Fibroblast of mammary gland (primary cell): ENCODE data around the gene RXFP2.

Experiments
- DNase-seq: peaks from one replicate; pipeline ENCODE4 v3.0.0-alpha.2; 2010; ENCODE audit warnings: low read depth
- H3K4me3 ChIP-seq: 2 replicates; pipeline ENCODE4 v1.5.1; 2011; ENCODE audit warnings: low read depth, mild to moderate bottlenecking, low read length, moderate library complexity; ENCODE audit not compliant: control insufficient read depth
- CTCF ChIP-seq: conservative IDR thresholded peaks from 2 replicates; pipeline ENCODE4 v1.5.1; 2011; ENCODE audit warnings: low read depth, low read length, inconsistent platforms; ENCODE audit not compliant: control insufficient read depth, insufficient read depth

Gene RXFP2

GRCh38 chr13:31719214-31719613, 20.1 kb upstream of the RXFP2 start:
- DNase-seq = no peak
- H3K4me3 ChIP-seq = no peak overlapping the region
- TF ChIP-seq CTCF = no peak

GRCh38 chr13:31722673-31723072, 16.7 kb upstream of the RXFP2 start:
- no peak for TF ChIP-seq CTCF
- H3K4me3 ChIP-seq = no peak overlapping the region
- peak; percentile 55 for DNase-seq

- no peak for DNase-seq
- TF ChIP-seq CTCF = no peak
These were observed 13.5 kb upstream of the RXFP2 start for GRCh38 chr13:31725841-31726240.

DNA sequence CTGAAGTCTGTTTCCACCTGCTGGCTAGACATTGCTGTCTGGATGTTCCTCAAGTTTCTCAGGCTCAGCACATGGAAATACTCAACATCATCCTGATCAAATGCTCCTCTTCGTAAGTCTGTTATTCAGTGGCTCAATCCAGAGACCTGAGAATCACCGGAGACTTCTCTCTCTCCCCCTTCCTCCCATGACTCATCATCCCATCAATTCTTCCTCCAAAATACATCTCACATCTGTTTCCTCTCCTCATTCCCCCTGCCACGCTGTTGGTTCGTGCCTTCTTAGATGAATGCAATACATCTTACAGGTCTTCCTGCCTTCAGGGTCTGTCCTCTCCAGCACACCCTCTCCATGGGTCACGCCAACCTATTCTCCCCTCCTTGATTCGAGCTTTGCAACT, 7.4 kb upstream of the RXFP2 start:
- TF ChIP-seq CTCF = no peak
- H3K4me3 ChIP-seq = no peak overlapping the region
- peak; percentile 38 for DNase-seq

More at GRCh38 chr13:31725841-31726240, 13.5 kb upstream of the RXFP2 start:
- no peak overlapping the region for H3K4me3 ChIP-seq

DNA sequence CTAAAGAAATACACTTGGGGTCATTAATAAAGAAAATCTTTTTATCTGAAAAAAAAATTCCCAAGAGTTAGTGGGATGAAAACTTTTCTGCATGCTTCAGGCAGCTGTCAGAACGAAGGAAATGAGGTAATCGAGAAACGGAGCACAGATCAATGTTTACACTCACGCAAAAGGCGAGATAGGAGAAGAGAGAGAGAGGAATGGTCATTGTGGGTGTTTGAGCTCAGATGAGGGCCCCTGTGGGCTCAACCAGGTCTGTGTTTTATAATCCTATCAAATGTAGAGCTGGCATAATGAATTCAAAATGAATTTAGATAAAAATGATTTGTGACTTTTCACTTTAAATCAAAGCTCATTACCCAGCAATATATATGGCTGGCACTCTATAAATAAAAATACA, 6.3 kb upstream of the RXFP2 start:
- peak overlapping the region; percentile 21 for H3K4me3 ChIP-seq
- TF ChIP-seq CTCF = no peak
- no peak for DNase-seq

DNA sequence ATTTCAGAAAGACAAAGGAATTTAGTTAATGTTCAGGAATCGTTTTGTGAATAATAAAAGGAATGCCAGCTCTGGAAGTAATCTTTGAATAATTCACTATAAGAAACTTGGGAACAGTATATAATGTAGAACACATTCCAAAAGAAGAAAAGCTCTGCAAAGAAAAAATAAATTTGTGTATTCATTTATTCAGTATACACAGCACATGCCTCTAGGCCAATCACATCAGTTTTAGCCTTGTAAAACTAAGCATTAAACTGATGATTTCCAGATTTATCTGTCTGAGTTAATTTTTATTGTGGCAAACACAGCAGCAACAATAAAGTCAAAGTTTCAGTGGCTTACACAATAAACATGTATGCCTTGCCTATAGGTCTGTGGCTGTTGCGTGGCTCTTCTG, 5.7 kb upstream of the RXFP2 start:
- TF ChIP-seq CTCF = no peak
- no peak for DNase-seq

DNA sequence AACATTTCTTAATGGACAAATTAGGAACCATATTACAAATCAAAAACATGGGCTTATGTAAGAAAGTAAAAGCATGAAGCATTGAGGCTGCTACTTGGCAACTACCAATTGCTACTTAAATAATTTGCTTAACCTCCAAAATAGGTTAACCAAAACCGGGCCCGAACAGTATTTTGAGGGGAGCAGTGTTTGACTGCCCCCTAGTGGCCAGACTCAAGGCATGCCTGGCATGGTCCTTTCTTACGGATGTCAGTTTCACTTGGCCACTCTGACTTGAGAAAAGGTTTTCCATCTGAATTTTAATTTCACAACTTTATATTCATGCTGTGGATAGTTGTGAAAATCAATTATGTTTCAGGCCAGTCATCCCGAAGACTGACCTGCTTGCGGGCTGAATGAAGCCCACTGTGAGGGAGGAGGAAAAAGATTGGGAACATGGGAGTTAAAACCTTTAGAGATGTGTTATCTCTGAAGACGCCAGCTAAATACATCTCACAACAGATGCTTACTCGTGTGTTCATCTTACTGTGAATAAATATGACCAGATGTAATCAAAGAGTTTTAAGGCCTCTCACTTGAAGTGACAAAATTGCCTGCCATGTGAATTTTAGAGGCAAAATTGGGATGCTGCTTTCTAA, 2.9 kb downstream of the RXFP2 start:
- no peak overlapping the region for H3K4me3 ChIP-seq
- TF ChIP-seq CTCF = peak; percentile 98
- peak; percentile 81 for DNase-seq

More for the DNA sequence above, 5.7 kb upstream of the RXFP2 start:
- no peak overlapping the region for H3K4me3 ChIP-seq
